ENCODE data around the gene PTPA.
A peak's percentile ranks its signal among the peaks of the same experiment; 100 is the strongest.

PTPA gene

GRCh38 chr9:129110740-129111527 is at the start of gene PTPA, which contains the start of gene CRAT:
Gene PTPA (plus strand): TSS chr9:129111415. CDS start chr9:129111601, 186 bp downstream.
Gene CRAT (minus strand): TSS chr9:129110793. CDS start chr9:129110509, 284 bp downstream.
- peak; percentile 93 for DNase-seq (ENCODE audit: low read depth)

GRCh38 chr9:129063061-129063460 is 48.2 kb upstream of the PTPA start:
- no peak for DNase-seq (ENCODE audit: low read depth)

GRCh38 chr9:129064499-129064908 is 46.7 kb upstream of the PTPA start:
- DNase-seq (ENCODE audit: low read depth): no peak

GRCh38 chr9:129068110-129068509 is 43.1 kb upstream of the PTPA start:
- DNase-seq (ENCODE audit: low read depth): no peak

- DNase-seq (ENCODE audit: low read depth): peak; percentile 34
Measured at GRCh38 chr9:129068990-129069861, 42.0 kb upstream of the PTPA start.

- no peak for DNase-seq (ENCODE audit: low read depth)
Measured at GRCh38 chr9:129069862-129070641, 41.2 kb upstream of the PTPA start.

GRCh38 chr9:129070696-129071525 is 40.3 kb upstream of the PTPA start:
- no peak for DNase-seq (ENCODE audit: low read depth)

GRCh38 chr9:129071526-129072126 is 39.6 kb upstream of the PTPA start:
- DNase-seq (ENCODE audit: low read depth): no peak

- no peak for DNase-seq (ENCODE audit: low read depth)
Measured at GRCh38 chr9:129072171-129072570, 39.0 kb upstream of the PTPA start.

- DNase-seq (ENCODE audit: low read depth): no peak
Measured at GRCh38 chr9:129073404-129073803, 37.8 kb upstream of the PTPA start.

GRCh38 chr9:129074106-129074505 is 37.1 kb upstream of the PTPA start:
- DNase-seq (ENCODE audit: low read depth): no peak

- no peak for DNase-seq (ENCODE audit: low read depth)
Measured at GRCh38 chr9:129075996-129076639, 35.1 kb upstream of the PTPA start.

- DNase-seq (ENCODE audit: low read depth): no peak
Measured at GRCh38 chr9:129076640-129077037, 34.6 kb upstream of the PTPA start.

- no peak for DNase-seq (ENCODE audit: low read depth)
Measured at GRCh38 chr9:129077236-129077635, 34.0 kb upstream of the PTPA start.

GRCh38 chr9:129078691-129079503 is 32.3 kb upstream of the PTPA start:
- no peak for DNase-seq (ENCODE audit: low read depth)

GRCh38 chr9:129079829-129080228 is 31.4 kb upstream of the PTPA start:
- no peak for DNase-seq (ENCODE audit: low read depth)

- DNase-seq (ENCODE audit: low read depth): no peak
Measured at GRCh38 chr9:129080298-129080600, 31.0 kb upstream of the PTPA start.

GRCh38 chr9:129080601-129081387 is 30.4 kb upstream of the PTPA start, which contains the start of gene DOLPP1:
Gene DOLPP1 (plus strand): TSS chr9:129081111. CDS start chr9:129081132, 21 bp downstream.
- peak; percentile 92 for DNase-seq (ENCODE audit: low read depth)

Measured in stimulated activated CD8-positive, alpha-beta memory T cell treated with anti-CD3 and anti-CD28 coated beads, Interleukin-15, amount 100 ng/mL, for 1 hour (primary cell).